Activated T-helper 2 cell treated with anti-CD3 and anti-CD28 coated beads, Interferon-gamma antibody, Interleukin-2, Interleukin-4, amounts not matched to agents 10 μg/mL and 5 μg/mL and 100 μg/mL, durations not matched to agents 14 hours and 24 hours and 36 hours (primary cell): ENCODE data around the gene C10orf62. TPM values are rescaled to one million over a fixed set of nuclear protein-coding genes. Genes with fewer than 3 reads are reported as not detected.
A peak's percentile ranks its signal among the peaks of the same experiment; 100 is the strongest.

ENCODE experiments used
- DNase-seq: peaks from one replicate; pipeline ENCODE4 v3.0.0; 2021; ENCODE audit warnings: low spot score
- H3K27ac Mint-ChIP-seq: one replicate; pipeline ENCODE4 v1.8.0; 2021; ENCODE audit warnings: mixed read lengths
- H3K27me3 Mint-ChIP-seq: one replicate; pipeline ENCODE4 v1.8.0; 2021; ENCODE audit warnings: low read depth, mixed read lengths
- H3K36me3 Mint-ChIP-seq: one replicate; pipeline ENCODE4 v1.8.0; 2021; ENCODE audit warnings: low read depth, mixed read lengths
- H3K4me1 Mint-ChIP-seq: one replicate; pipeline ENCODE4 v1.8.0; 2021; ENCODE audit warnings: low read depth, mixed read lengths
- H3K4me3 Mint-ChIP-seq: one replicate; pipeline ENCODE4 v1.8.0; 2021; ENCODE audit warnings: low read depth, mild to moderate bottlenecking, moderate library complexity, mixed read lengths
- H3K9me3 Mint-ChIP-seq: one replicate; pipeline ENCODE4 v1.8.0; 2021; ENCODE audit warnings: mixed read lengths
- intact Hi-C: fragments of 100-400 bp; cut with micrococcal nuclease; formaldehyde crosslinking; loops from one replicate; pipeline ENCODE4 v1.15.1; 2023
- total RNA-seq: library from RNA; stranded (reverse); gene quantifications from 2 replicates; pipeline ENCODE4 v1.2.3, GENCODE V29; 2022

The C10orf62 gene, protein sequence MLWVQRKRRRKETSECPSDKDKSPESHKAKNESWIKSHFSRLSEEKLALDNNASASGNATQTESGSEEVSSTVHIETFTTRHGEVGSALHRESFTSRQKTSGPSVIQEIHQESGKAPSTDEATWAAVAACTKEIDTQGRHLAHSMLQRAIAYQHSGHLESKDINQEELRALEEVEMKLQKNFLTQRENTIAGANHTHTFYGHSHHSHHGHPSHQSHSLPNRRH
- total RNA-seq: not detected in 2 replicates

DNA sequence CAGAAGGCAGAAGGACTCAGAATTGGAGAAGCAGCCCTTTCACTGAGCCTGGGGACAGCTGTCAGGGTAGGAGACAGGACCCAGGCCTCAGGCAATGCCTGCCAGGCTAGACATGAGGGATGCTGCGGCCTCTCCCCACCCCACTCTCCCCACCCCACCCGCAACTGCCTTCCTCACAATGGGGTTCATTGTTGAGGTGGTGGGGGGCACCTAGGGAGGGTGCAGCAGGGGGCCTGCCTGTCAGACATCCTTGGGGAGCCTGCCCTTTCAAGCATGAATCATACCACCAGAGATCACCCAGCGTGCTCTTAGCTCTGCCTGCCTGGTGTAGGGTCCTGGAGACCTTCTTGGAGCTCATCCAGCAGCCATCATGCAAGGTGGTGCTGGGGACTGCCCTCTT, at the start of gene C10orf62:
TSS of gene C10orf62 (plus strand) at position 243 of the 400 bp plus-strand sequence. CDS start 177 bp downstream, outside the sequence.
- intact Hi-C loops: no loop called here
- Mint-ChIP-seq H3K9me3 (no peaks in the 10 kb centered on the region), H3K27me3 (no peaks in the 10 kb centered on the region), H3K4me1 (no peaks in the 10 kb centered on the region), H3K4me3 (no peak within 1 kb of the TSS), H3K36me3 (no peaks in the 10 kb centered on the region), H3K27ac (no peak within 1 kb of the TSS)
- DNase-seq: no peak

DNA sequence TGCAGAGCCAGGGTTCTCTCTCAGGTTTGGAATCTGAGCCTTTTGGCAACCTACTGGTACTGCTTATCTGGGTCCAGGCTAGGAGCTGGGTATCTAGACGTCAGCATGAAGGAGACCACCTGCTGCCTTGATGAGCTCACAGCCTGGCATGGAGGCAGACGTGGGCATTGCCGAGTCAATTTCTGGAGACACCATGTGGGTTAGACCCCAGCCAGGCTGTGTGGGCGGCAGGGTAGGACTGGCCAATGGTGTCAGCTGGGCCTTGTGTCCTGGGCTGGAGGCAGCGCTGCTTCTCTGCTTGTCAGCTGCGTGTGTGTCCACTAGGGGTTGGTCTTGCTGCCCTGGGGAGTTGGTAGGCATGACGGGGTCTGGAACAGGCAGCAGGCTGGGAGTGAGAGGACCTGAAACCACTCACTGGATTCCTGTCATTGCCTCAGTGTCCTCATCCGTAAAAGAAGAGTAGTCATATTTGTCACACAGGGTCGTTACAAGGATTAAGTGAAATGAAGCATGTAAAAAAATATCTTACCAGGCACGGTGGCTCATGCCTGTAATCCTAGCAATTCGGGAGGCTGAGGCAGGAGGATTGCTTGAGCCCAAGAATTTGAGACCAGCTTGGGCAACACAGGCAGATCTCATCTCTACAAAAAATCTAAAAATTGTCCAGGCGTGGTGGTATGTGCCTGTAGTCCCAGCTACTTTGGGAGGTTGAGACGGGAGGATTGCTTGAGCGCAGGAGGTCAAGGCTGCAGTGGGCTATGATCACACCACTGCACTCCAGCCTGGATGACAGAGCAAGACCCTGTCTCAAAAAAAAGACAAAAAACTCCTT, 48.6 kb upstream of the C10orf62 start:
- H3K27me3 Mint-ChIP-seq: no peaks in the 10 kb centered on the region
- H3K27ac Mint-ChIP-seq: no peak overlapping the region
- H3K36me3 Mint-ChIP-seq: no peaks in the 10 kb centered on the region
- H3K9me3 Mint-ChIP-seq: no peaks in the 10 kb centered on the region
- DNase-seq: no peak
- intact Hi-C loops: no loop called here
- no peak overlapping the region for H3K4me3 Mint-ChIP-seq
- H3K4me1 Mint-ChIP-seq: peaks cover 22% of the 10 kb centered on the region

DNA sequence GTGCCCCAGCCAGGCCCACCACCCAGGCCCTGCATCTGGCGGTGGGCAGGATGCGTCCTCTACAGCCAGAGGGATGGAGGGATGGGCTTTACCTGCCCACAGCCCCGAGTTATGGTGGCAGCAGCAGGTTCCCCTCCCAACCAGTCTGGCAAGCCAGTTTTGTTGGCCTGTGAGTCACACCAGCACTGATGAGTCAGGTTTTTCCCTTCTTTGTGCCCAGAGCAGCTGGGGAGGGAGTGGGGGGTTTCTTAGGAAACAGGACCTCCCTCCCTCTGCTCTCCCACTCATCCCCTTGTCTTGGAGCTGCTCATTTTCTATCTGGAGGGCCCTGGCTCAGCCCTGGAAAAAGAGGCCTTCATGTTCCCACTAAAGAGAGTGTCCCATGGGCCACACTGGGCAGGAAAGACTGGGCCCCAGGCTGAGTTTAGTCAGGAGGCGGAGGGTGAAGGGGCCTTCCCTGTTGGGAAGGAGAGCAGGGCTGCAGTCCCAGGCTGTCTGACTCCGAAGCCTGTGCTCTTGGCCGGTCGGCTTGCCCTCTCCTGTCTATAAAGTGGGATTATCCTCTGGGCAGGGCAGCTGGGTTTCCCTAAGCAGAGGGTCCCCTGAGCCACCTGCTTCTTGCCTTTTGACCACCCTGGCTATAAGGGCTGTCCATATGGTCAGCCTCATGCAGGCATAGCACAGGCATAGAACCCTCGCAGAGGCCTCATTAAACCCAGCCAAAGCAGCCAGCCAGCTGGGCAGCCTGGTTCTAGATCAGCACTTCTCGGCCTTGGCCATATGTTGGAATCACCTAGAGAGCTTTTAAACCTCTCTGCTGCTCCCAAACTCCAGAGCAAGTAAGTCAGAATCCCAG, 47.1 kb upstream of the C10orf62 start:
- Mint-ChIP-seq H3K27ac (peak overlapping the region; percentile 65), H3K27me3 (no peaks in the 10 kb centered on the region), H3K4me3 (no peak overlapping the region), H3K9me3 (no peaks in the 10 kb centered on the region), H3K36me3 (no peaks in the 10 kb centered on the region), H3K4me1 (peaks cover 22% of the 10 kb centered on the region)
- intact Hi-C loops: loop anchor here (2.0 kb wide), 1 partner anchor 44 kb away; the partner anchor contains the start of genes MMS19 and UBTD1
- no peak for DNase-seq

DNA sequence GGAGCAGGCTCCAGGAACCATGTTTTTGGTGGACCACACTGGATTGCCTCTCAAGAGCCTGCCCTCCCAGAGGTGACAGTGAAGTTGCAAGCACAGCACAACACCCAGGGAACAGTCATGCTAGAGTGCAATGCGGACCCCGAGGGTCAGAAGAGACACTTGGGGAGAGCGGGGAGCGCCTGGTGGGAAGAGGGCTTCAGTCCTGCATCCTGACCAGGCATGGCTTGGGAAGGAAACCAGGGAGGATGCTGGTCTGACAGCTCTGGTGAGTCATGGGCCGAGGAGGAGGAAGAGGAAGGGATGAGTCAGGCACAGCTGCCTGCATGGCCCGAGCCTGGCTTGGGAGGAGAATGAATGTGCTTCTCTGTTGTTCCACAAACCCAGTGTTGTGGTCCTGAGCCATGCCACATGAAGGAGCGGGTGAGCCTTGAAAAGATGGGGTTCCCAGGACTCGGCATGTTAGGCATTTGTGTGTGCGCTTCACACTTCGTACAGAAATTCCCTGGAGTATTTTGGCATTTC, 46.4 kb upstream of the C10orf62 start:
- H3K27ac Mint-ChIP-seq: peak overlapping the region; percentile 43
- no peaks in the 10 kb centered on the region for H3K36me3 Mint-ChIP-seq
- no peaks in the 10 kb centered on the region for H3K9me3 Mint-ChIP-seq
- H3K4me1 Mint-ChIP-seq: peaks cover 22% of the 10 kb centered on the region
- H3K27me3 Mint-ChIP-seq: no peaks in the 10 kb centered on the region
- peak; percentile 18 for DNase-seq
- no peak overlapping the region for H3K4me3 Mint-ChIP-seq
- intact Hi-C loops: loop anchor here (2.0 kb wide), 1 partner anchor 44 kb away; the partner anchor contains the start of genes MMS19 and UBTD1

DNA sequence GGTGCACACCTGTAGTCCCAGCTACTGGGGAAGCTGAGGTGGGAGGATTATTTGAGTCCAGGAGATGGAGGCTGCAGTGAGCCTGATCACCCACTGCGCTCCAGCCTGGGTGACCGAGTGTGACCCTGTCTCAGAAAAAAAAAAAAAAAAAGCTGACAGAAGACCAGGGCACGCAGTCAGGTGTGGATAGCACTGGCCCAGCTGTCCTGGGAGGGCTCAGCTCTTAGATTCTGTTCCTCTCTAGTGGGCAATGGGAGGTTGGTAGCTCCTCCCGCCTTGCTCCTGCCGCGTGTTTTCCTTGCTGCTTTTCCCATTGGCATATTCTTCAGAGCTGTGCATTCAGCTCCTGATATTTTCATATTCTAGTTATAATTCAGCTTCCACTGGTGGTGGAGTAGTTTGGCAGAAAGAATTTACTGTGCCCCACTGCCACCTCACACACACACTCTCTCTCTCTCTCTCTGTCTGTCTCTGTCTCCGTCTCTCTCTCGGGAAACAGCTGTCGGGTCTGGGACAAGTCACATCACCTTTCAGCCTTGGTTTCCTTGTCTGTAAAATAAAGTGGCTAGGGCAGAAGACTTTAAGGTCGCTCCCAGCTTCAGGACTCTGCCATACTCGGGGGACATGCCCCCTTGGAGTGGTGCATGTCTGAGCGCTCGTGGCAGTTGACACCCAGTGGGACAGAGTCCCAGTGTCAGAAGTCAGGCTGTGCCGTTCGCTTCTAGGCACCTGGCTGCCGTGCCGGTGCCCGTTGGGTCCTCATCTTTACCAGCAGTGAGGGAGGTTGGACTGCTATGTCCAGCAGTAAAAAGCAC, 42.9 kb upstream of the C10orf62 start:
- Mint-ChIP-seq H3K27ac (no peak overlapping the region), H3K36me3 (no peaks in the 10 kb centered on the region), H3K4me1 (peaks cover 22% of the 10 kb centered on the region), H3K9me3 (no peaks in the 10 kb centered on the region), H3K4me3 (no peak overlapping the region), H3K27me3 (no peaks in the 10 kb centered on the region)
- intact Hi-C loops: no loop called here
- DNase-seq: no peak

DNA sequence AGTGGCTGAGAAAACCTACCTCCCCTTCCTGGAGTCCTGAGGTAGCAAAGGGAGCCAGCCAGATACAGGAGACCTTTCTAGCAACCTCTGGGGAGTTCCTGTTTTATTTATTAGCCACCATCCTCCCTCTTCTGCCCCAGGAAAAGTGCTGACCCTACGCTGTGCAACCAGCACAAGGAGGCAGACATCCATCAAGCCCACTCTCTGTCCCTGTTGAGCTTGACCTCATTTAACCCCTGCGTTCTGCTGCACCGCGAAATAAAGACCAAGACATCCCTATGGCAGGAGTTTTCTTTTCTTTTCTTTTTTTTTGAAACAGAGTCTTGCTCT, 42.3 kb upstream of the C10orf62 start:
- Mint-ChIP-seq H3K27ac (no peak overlapping the region), H3K9me3 (no peaks in the 10 kb centered on the region), H3K36me3 (no peaks in the 10 kb centered on the region), H3K4me1 (peaks cover 18% of the 10 kb centered on the region), H3K27me3 (no peaks in the 10 kb centered on the region), H3K4me3 (no peak overlapping the region)
- no peak for DNase-seq
- intact Hi-C loops: no loop called here

DNA sequence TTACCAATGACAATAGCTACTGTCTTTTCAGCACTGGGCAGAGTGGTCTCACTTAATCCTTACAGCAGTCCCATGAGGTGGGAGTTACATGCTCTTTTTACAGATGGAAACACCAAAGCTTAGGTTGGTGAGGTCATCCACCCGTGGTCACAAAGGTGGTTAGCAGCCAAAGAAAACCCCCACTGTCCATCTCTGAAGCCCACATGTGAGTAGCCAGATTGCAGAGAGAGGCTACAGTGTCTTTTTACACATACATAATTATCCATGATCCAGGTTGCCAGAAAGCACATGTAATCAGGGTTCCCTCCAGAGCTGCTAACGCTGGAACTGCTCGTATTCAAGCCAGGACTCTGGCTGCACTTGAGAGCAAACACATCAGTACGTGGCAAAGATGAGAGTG, 41.6 kb upstream of the C10orf62 start:
- DNase-seq: no peak
- H3K9me3 Mint-ChIP-seq: no peaks in the 10 kb centered on the region
- H3K4me1 Mint-ChIP-seq: peaks cover 11% of the 10 kb centered on the region
- no peak overlapping the region for H3K27ac Mint-ChIP-seq
- H3K36me3 Mint-ChIP-seq: no peaks in the 10 kb centered on the region
- H3K4me3 Mint-ChIP-seq: no peak overlapping the region
- no peaks in the 10 kb centered on the region for H3K27me3 Mint-ChIP-seq
- intact Hi-C loops: no loop called here

DNA sequence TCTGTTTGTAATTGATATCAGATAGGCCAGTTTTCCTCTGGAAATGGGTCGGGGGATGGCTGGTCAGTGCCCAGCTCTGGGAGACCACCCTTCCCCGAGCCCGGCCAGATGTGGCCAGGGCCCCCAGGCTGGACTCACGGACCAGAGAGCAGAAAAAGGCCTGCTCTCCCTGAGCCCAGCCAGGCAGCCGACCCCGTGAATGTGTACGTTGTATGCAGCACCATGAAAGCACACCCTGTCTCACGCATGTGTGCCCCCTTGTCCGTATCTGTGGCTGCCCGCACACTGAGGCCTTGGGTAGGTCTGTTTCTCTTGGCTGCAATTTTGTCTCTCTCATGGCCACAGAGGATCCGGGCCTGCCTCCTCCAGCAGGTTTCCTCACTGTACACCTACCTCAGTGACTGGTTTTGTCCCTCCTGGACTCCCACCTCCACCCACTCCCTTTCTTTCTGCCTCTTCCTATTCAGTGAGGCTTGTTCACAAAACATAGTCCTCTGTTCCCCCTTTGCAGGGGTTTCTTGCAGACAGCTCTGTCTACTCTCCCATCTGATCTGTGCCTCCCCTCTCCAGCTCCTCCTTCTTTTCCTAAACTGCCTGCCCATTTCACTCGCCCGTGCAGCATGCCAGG, 40.6 kb upstream of the C10orf62 start:
- DNase-seq: no peak
- Mint-ChIP-seq H3K4me3 (no peak overlapping the region), H3K36me3 (no peaks in the 10 kb centered on the region), H3K4me1 (peaks cover 5% of the 10 kb centered on the region), H3K27ac (no peak overlapping the region), H3K27me3 (no peaks in the 10 kb centered on the region), H3K9me3 (no peaks in the 10 kb centered on the region)
- intact Hi-C loops: no loop called here

DNA sequence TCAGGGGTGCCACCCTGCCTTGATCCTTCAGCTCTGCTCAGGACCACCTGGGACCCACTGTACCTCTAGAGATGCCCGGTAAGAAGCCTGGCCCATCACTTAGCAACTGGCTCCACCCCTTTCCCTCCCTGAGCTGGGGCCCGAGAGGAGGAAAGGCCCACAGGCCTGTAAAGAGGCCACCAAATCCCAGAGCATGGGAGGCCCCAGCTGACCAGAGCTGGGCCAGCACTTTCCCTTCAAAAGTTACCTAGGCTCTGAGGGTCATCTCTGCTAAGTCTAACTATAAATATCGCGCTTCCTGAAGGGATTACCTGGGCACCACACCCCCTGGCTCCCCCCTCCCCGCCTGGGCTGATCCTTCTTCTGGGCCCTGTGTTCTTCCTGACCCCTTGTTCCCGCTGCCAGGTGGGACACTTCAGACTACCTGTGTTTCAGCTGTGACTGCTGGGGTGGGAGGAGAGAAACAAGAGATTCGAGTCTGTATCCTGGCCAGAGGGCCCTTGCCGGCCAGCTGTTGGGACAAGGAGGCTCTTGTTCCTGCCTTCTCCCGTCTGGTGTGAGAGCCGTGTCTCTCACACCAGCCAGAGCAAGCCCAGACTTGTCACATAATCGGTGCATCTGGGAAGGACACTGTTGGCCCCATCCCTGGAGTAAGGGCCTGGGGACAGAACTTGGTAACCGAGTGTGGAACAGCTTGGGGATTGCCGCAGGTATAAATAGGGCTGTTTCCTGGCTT, 39.8 kb upstream of the C10orf62 start:
- no peaks in the 10 kb centered on the region for H3K36me3 Mint-ChIP-seq
- peaks cover 4% of the 10 kb centered on the region for H3K4me1 Mint-ChIP-seq
- no peak overlapping the region for H3K4me3 Mint-ChIP-seq
- intact Hi-C loops: no loop called here
- no peak overlapping the region for H3K27ac Mint-ChIP-seq
- DNase-seq: no peak
- H3K9me3 Mint-ChIP-seq: no peaks in the 10 kb centered on the region
- no peaks in the 10 kb centered on the region for H3K27me3 Mint-ChIP-seq

DNA sequence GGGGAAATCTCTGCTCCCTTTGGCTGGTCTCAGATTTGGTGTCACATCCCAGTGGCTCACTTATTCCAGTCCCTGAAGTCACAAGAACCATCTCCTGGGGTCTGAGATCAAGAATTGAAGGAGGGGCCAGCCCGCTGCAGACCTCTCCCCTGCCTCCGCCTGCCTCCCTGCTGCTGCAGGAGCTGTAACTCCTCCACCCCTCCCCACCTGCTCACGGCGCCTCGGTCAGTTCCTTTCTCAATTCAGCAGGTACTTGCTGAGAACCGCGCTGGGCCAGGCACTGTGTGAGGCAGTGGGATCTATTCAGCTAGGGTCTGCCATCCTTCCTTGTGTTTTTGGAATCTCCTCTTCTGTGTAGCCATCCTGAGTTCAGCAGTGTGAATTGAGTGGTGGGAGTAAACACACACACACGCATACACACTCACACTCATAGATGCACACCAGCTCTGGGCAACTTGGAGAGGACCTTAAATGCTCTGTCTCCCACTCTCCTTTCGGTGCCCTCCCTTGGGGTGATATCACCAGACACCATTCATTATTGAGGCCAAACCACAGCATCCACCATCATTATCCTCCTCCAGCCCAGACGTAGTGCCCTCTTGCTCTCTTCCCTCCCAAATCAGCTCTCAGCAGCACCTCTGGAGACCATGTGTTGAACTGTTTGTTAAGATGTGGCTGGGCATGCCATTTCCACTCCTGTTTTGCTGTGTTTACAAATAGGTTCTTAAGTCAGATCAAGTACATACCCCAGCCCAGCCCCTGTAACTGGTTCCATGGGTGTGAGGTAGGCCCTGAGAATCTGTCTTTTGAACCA, 39.0 kb upstream of the C10orf62 start:
- DNase-seq: no peak
- Mint-ChIP-seq H3K27me3 (no peaks in the 10 kb centered on the region), H3K4me1 (peaks cover 2% of the 10 kb centered on the region), H3K4me3 (no peak overlapping the region), H3K36me3 (no peaks in the 10 kb centered on the region), H3K27ac (no peak overlapping the region), H3K9me3 (no peaks in the 10 kb centered on the region)
- intact Hi-C loops: no loop called here

DNA sequence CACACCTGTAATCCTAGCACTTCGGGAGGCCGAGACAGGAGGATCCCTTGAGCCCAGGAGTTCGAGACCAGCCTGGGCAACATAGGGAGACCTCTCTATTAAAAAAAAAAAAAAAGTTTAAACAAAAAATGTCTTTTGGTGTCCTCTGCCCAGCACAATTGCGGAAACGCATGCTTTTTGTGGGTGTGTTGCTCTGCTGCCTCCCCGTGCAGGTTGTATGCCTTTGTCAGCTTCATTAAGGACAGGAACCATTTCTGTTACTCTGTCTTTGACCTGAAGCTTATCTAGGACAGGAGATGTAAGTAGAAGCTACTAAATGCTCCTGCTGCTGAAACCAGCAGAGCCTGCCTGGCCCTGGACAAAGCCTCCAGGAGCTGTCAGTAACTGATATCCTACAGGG, 38.2 kb upstream of the C10orf62 start:
- Mint-ChIP-seq H3K36me3 (no peaks in the 10 kb centered on the region), H3K9me3 (peaks cover 3% of the 10 kb centered on the region), H3K4me1 (peaks cover 2% of the 10 kb centered on the region), H3K4me3 (no peak overlapping the region), H3K27me3 (no peaks in the 10 kb centered on the region), H3K27ac (no peak overlapping the region)
- intact Hi-C loops: no loop called here
- DNase-seq: no peak
